ENCODE data around the gene SMG6.
"Not testable (repeated sequence)": the region's sequence is repeated elsewhere in the genome, so short reads cannot be mapped to it uniquely, and the experiment has no call there.

- TF ChIP-seq CTCF (IDR thresholded peaks at IDR 0.05; ENCODE audit: low read length); EZH2 (IDR thresholded peaks at IDR 0.05; ENCODE audit: borderline replicate concordance, low read length): not testable (repeated sequence)
These were observed 104.2 kb downstream of the SMG6 start for GRCh38 chr17:2199386-2199785.

Measured in OCI-LY1 (cell line).